Hippocampal formation (tissue), 2 donors: ENCODE measurements around the gene BCAT1.
"Not testable (repeated sequence)": the region's sequence is repeated elsewhere in the genome, so short reads cannot be mapped to it uniquely, and the experiment has no call there.

Source experiments
- DNase-seq, 2 donors: peaks; one replicate each; lab custom pipeline; 2025; lab: John Stamatoyannopoulos, UW

Gene BCAT1

DNA sequence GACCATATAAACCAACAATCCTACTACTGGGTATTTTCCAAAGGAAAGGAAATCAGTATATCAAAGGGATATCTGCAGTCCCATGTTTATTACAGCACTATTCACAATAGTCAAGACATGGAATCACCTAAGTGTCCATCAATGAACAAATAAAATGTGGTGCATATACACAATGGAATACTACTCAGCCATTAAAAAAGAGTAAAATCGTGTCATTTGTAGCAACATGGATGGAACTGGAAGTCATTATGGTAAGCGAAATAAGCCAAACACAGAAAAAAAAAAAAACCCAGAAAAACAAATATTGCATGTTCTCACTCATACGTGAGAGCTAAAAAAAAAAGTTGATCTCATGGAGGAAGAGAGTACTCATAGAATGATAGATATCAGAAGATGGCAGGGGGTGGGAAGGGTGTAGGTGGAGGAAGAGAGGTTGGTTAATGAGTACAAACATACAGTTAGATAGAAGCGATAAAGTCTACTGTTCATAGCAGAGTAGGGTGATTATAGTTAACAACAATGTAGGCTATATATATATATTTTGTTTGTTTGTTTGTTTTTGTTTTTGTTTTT is 49.3 kb downstream of the BCAT1 start:
- DNase-seq, result no peak

DNA sequence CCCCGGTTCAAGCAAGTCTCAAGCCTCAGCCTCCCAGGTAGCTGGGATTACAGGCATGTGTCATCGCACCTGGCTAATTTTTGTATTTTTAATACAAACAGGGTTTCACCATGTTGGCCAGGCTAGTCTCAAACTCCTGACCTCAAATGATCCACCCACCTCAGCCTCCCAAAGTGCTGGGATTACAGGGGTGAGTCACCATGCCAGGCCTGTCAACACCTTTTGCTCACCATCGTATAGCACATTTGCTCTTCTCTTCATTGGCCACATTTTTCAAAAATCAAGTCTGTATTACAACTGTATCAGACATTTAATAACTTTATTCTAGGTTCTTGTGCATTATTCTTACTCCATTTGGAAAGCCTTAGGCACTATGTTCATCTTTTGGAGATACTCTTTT is 50.3 kb downstream of the BCAT1 start:
- no peak for DNase-seq

DNA sequence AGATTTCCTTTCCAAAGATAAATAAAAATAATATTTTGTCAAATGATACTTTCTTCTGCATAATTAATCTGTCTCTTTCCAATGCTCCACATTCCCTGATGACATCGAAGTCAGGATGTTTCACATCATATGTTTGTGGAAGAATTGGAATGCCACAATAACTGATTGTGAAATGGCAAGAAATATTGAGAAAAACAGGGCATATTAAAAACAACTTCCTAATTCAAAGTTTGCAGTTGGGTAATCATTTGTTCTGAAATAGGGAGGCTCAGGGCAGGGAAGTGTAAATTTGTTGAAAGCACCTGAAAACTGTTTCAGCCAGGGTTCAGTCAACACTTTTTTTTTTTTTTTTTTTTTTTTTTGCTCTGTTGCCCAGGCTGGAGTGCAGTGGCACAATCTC is 50.7 kb downstream of the BCAT1 start:
- DNase-seq, result no peak

DNA sequence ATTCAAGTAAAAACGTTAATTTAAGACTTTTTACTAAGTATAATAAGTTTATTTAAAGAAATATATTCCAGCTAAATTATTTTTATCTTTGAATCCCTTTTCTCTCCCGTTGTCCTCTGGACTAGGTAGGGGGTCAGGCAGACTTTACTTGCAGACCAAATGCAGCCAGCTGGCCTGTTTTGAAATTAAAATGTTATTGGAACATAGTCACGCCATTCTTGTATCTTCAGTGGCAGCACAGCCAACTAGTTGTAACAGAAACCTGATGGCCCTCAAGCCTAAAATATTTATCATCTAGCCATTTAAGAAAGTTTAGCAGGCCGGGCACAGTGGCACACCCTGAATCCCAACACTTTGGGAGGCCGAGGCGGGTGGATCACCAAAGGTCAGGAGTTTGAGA is 52.7 kb downstream of the BCAT1 start:
- no peak for DNase-seq

DNA sequence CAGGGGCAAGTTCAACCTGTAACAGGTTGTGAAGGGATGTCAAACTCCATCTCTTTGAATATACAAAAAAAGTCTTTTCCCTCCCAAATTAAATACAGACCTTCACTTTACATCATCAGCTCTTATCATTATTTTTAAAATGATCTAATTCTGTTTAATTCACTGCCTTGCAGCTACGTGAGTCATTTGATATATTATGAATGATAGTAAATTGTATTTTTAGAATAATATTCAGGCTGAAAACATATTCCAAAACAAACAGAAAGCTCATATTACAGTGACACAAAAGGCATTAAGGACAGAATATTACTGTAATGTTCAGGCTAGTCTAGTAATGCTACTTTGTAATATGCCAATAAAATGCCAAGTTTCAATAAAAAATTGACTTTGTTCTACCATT is 53.3 kb downstream of the BCAT1 start:
- DNase-seq, result no peak

DNA sequence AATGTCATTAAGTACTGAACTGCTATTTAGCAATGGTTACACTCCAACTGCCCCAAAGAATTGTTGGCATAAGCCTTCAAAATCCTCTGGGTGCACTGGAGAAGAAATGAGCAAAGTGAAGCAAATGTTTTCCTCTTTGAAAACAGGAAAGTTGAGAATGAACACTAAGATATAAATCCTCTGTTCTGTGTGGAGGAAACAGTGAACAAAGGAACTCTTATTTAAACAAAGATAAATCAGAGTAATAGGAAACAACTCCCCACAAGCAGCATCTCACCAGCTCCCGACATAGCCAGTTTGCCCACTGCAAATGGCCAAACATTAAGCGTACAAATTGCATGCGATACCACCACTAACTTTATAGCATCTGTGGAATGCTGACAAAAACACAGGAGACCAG is 54.0 kb downstream of the BCAT1 start:
- no peak for DNase-seq

DNA sequence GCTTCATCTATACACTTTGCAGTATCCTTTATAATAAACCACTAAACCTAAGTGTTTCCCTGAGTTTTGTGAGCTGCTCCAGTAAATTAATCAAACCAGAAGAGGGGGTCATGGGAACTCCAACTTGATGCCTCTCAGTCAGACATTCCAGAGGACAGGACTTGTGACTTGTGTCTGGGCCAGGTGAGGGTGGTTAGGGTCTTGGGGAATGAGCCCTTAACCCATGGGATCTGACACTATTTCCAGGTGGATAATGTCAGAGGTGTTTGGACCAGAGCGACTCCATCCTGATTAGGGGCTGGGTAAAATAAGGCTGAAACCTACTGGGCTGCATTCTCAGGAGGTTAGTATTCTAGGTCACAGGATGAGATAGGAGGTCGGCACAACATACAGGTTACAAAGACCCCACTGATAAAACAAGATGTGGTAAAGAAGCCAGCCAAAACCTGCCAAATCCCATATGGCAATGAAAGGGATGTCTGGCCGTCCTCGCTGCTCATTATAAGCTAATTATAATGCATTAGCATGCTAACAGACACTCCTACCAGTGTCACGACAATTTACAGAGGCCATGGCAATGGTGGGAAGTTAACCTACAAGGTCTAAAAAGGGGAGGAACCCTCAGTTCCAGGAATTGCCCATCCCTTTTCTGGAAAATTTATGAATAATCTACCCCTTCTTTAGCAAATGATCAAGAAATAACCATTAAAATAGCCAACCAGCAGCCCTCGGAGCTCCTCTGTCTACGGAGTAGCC is 58.7 kb downstream of the BCAT1 start:
- no peak for DNase-seq

DNA sequence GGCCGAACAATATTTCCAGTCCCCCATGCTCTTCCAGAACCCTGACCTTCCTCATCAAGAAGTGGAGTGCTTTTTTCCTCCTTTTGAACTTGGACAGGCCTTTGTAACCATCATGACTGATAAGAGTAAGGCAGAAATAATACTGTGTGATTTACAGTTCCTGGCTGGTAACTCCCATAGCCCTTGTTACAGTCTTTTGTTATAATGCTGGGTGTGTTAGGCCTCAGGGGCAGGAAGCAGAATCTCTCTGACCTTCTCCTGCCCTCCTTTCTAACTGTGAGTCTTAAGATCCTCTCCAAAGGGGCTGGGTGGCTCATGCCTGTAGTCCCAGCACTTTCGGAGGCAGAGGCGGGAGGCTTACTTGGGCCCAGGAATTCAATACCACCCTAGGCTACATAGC is 59.5 kb downstream of the BCAT1 start:
- no peak for DNase-seq

DNA sequence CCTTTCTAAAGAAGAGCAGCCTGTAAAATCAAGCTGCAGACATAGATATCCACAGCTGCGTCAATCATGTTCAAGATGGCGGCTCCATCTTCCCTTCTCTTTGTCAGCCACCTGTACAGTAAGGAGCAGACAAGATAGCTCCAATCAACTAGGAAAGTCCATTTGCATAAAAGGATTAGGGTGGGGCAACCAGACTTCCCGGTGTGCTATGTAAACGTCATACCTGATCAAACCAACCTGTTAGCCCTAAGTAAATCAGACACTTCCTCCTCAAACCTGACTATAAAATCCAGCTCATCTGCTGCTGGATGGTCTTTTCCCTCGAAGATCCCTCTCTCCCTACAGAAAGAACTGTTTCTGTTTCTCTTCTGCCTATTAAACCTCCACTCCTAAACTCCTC is 60.1 kb downstream of the BCAT1 start:
- DNase-seq, result no peak

DNA sequence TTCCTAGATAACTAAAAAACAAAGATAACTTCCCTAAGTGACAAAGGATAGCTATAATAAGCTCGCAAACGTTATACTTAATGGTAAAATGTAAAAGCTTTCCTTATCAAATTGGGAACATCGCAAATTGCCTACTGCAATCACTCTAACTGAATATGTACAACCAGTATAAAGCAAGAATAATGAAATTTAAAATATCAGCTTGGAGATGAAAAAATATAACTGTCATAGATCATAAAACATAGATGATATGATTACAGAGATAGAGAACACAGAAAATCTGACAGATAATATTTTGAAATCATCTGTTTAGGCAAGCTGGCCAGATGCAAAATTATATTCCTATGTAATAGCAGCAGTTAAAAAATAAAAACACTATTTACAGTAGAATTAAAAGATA is 64.0 kb downstream of the BCAT1 start:
- DNase-seq, result no peak

DNA sequence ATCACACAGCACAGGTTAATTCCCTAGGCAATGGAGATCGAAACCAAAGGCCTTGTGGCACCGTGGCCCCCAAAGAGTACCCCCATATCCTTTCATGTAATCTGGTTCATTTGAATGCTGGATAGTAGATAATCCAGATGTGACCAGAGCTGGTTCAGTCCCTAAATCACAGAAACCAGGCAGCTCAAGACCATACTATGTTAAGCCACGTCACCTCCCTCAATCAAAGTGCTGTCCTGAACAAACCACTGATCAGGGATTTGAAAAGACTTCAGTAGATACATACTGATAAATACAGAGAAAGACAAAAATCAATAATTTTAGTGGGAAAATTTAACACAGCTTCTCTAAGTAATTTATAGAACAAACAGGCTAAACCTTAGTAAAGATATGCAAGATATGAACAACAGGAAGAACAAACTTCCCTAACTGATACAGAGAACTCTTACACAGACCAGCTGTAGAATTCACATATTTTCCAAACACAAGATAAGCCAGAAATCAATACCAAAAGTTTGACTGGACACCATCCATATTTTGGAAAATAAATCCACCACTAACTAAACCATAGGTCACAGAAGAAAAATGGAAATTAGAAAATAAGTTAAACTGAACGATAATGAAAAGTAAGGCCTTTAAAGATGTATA is 67.1 kb downstream of the BCAT1 start:
- DNase-seq, result no peak

DNA sequence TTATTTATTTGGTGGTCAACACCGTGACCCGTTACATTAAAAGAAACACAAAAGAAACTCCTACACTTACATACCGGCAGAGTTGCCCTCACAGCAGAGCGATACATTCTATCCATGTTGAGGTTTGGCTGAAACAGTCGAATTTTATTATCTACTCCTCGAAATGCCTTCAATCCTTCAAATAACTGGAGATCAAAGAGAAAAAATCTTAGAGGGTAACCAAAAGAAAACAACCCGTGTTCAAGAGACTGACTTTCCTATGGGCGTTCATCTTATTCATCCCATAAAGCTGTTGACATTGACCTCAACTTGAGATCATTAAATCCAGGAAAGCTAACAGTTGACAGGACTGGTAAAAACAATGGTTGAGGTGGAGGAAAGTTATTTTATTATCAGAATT is 67.7 kb downstream of the BCAT1 start:
- no peak for DNase-seq

DNA sequence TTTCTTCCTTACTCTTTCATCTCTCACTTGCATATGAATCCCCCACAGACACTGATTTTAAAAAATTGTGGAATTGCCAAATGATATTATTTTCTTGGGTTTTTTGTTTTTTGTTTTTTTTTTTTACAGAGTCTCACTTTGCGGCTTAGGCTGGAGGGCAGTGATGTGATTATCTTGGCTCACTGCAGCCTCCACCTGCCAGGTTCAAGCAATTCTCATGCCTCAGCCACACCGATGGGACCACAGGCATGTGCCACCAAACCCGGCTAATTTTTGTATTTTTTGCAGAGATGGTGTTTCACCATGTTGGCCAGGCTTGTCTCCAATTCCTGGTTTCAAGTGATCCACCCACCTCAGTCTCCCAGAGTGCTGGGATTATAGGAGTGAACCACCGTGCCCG is 68.2 kb downstream of the BCAT1 start:
- no peak for DNase-seq

DNA sequence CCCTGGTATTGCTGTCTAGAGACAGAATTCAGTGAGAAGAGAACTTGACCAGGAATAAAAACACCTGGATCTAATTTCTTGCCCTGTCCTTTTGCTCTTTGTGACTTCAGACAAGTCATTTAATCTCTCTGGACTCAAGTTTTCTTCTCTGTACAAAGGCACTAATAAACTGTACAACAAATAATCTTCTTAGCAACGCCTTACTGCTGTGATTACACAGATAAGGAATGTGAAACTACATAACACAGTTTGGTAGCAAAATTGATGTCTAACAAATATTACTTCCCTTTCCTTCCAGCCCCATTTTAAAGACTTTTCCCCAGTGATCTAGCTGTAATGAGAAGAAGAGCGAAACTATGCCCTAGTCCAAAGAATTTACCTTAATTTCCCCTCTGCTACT is 69.3 kb downstream of the BCAT1 start:
- DNase-seq, result no peak

DNA sequence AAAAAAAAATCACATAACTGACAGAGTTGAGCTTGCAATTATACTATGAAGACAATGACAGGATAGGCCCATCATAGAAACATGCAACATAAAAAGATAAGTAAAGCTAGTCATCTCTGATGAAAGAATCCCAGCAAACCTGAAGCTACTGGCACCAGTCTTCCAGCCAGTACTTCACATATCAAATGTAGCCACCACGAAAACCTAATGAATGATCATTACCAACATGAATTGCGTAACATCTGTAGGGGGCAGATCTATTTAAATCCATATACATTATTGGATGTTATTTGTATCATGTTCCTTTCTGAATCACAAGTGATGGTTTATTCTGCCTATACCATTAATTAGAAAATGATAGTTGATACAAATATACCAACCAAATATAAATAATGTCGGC is 73.9 kb downstream of the BCAT1 start:
- DNase-seq, result no peak

DNA sequence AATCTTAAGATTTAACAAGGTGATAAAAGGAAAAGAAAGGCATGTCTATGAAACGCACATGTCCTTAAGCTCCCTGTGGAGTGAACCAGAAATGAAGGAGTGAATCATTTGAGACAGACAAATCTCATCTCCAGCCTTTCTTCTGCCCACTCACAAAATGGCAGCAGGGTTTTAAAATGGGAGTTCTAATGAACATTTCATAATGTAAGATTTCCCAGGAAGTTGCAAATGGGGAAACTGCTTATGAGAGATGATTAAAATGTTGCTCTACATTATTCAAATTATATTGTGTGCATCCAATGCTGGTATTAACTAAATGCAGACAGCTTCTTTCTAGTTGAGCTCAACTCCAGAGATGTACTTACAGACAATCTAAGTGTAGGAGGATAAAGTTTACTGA is 76.7 kb downstream of the BCAT1 start:
- DNase-seq, result no peak

DNA sequence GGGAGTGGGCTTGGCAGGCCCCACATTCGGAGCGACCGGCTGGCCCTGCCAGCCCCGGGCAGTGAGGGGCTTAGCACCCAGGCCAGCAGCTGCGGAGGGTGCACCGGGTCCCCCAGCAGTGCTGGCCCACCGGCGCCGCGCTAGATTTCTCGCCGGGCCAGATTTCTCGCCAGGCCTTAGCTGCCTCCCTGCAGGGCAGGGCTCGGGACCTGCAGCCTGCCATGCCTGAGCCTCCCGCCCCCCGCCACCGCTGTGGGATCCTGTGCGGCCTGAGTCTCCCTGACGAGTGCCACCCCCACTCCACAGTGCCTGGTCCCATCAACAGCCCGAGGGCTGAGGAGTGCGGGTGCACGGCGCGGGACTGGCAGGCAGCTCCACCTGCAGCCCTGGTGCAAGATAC is 82.8 kb downstream of the BCAT1 start:
- DNase-seq, result not testable (repeated sequence)

DNA sequence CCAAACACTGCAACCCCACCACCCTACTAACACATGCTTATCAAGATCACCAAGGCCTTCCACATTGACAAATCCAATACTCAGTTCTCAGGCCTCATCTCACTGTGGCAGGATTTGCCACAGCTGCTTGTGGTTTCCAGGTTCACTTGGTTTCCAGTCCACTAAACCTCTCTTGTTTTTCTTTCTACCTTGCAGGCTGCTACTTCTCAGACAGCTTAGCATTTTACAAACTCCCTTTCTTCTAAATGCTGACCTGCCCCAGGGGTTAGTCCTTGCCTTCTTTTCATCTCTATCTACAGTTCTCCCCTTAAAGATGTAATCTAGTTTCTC is 84.1 kb downstream of the BCAT1 start:
- DNase-seq, result no peak

DNA sequence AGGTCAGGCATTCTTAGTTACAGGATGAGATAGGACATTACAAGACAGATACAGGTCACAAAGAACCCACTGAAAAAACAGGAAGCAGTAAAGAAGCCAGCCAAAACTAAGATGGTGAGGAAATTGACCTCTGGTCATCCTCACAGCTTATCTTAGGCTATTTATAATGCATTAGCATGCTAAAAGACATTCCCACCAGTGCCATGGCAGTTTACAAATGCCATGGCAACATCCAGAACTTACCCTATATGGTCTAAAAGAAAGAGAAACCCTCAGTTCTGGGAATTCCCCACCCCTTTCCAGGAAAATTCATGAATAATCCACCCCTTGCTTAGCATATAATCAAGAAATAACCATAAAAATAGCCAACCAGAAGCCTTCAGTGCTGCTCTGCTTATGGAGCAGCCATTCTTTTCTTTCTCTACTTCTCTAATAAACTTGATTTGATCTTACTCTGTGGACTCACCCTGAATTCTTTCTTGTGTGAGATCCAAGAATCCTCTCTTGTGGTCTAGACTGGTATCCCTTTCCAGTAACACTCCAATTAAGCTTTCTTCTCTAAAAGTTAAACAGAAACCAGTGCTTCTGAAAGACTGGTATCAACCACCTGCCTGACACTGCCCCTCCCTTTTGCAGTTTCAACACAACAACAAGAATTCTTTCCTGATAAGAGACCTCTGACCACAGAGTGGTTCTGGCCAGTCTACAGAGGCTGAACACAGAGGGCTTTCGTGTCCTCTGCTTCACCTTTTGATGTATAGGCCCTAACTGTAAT is 86.9 kb downstream of the BCAT1 start:
- no peak for DNase-seq

DNA sequence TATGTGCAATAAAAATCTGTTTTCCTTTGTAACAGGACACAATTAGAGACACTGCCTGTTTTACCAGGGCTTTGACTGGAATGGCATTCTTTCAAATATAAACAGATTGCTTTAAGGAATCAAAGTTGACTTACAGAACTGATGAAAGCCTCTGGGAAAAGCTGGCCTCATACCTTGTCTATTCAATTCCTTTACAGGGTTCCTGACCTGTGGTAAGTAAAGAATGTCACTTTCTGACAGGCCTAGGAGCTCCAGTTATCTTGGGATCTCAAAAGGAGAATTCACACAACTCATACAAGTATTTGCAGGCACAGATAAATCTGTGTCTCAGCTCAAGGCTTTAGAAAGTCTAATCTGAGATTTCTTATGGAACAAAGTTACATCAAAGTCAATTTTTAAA is 88.4 kb downstream of the BCAT1 start:
- no peak for DNase-seq

DNA sequence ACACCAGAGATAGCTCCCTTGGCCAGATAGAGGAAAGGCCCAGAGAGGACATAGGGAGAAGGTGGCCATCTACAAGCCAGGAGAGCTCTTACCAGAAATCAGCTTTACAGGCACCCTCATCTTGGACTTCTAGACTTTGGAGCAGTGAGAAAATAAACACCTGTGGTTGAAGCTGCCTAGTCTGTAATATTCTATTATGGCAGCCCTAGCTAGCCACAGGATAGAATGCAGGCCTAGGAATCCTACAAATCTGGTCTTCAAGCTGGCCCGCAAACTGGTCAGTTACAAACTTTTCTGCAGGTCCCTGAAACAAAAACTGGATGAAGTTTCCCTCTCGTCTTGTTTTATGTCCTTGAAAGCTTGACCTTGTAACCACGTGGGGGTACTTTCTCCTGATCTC is 92.4 kb downstream of the BCAT1 start:
- DNase-seq, result no peak

DNA sequence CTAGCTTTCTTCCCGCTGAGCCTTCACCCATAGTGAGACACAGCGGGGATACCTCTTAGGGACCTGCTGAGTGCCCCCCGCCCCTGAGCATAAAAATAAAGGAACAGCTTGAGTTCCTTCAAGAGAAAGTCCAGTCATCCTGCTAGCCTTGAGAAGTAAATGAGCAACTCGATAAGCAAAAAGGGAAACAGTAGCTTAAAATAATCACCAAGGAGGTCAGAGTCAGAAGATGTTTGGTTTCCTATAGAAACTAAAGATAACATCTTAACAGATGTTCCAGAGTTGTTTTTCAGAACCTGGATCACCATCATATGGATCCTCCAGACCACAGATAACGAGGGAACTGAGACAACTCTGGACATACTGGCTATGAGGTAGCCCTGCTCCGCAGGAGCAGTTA is 94.0 kb downstream of the BCAT1 start:
- DNase-seq, result no peak

DNA sequence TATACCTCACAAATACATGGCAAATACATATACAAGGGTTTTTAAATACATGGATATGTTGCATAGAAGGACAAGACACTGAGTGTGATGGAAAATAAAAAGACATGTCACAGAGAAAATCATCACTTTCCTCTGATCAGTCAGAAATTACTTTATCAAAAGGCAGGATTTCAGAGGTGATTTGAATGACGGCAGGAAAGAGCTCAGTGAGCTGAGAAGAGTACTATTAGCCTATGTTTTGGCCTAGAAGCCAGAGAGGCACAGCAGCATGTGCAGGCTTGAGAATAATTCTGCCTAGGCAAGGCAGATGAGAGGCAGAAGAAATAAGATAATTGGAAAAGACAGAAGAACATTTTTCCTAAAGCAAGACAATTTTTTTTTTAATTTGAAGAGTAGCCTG is 94.9 kb downstream of the BCAT1 start:
- DNase-seq, result no peak
